C4-2B (cell line): ENCODE results near the gene SIRT5.

Experiments used
- ZFX ChIP-seq: fragments of 450-650 bp; IDR thresholded peaks from 2 replicates; pipeline ENCODE4 v1.6.1; 2017
- TF ChIP-seq, protein P1 (sequence below): fragments of 450-650 bp; conservative IDR thresholded peaks from 2 replicates; pipeline ENCODE4 v1.5.1; 2017; ENCODE audit warnings: mild to moderate bottlenecking

GRCh38 chr6:13575377-13575775 is 975 bp downstream of the SIRT5 start:
- TF ChIP-seq, protein P1, sequence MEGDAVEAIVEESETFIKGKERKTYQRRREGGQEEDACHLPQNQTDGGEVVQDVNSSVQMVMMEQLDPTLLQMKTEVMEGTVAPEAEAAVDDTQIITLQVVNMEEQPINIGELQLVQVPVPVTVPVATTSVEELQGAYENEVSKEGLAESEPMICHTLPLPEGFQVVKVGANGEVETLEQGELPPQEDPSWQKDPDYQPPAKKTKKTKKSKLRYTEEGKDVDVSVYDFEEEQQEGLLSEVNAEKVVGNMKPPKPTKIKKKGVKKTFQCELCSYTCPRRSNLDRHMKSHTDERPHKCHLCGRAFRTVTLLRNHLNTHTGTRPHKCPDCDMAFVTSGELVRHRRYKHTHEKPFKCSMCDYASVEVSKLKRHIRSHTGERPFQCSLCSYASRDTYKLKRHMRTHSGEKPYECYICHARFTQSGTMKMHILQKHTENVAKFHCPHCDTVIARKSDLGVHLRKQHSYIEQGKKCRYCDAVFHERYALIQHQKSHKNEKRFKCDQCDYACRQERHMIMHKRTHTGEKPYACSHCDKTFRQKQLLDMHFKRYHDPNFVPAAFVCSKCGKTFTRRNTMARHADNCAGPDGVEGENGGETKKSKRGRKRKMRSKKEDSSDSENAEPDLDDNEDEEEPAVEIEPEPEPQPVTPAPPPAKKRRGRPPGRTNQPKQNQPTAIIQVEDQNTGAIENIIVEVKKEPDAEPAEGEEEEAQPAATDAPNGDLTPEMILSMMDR = peak; percentile 81
- TF ChIP-seq ZFX = no peak
